Astrocyte of the spinal cord (primary cell): ENCODE results near the gene MMRN2.
"Not testable (repeated sequence)": the region's sequence is repeated elsewhere in the genome, so short reads cannot be mapped to it uniquely, and the experiment has no call there.

Experiments used
- DNase-seq: peaks from one replicate; pipeline ENCODE4 v3.0.0; 2011; ENCODE audit warnings: low read depth, low spot score
- H3K4me3 ChIP-seq: 2 replicates; pipeline ENCODE4 v1.5.1; 2011; ENCODE audit warnings: low read depth, mild to moderate bottlenecking, low read length, moderate library complexity
- CTCF ChIP-seq: IDR thresholded peaks from 2 replicates; pipeline ENCODE4 v1.5.1; 2012; ENCODE audit warnings: low read depth, mild to moderate bottlenecking, low read length, inconsistent platforms
- in situ Hi-C: cut with HindIII; loops from 2 replicates; pipeline ENCODE4 v1.10.0; 2017; ENCODE audit warnings: low sequenced_read_pairs

The MMRN2 gene

GRCh38 chr10:86936661-86937501, 20.5 kb downstream of the MMRN2 start:
- H3K4me3 ChIP-seq = no peak overlapping the region
- in situ Hi-C loops = no loop called here
- TF ChIP-seq CTCF = no peak
- peak; percentile 55 for DNase-seq

GRCh38 chr10:86934162-86934711, 23.2 kb downstream of the MMRN2 start:
- DNase-seq, H3K4me3 ChIP-seq, in situ Hi-C loops: not testable (repeated sequence)

GRCh38 chr10:86932674-86933073, 24.7 kb downstream of the MMRN2 start:
- in situ Hi-C loops = no loop called here
- no peak overlapping the region for H3K4me3 ChIP-seq
- DNase-seq = no peak
- TF ChIP-seq CTCF = no peak

GRCh38 chr10:86931872-86932271, 25.5 kb downstream of the MMRN2 start:
- in situ Hi-C loops = no loop called here
- TF ChIP-seq CTCF = no peak
- no peak for DNase-seq
- no peak overlapping the region for H3K4me3 ChIP-seq

GRCh38 chr10:86929468-86930380, 27.7 kb downstream of the MMRN2 start:
- in situ Hi-C loops = no loop called here
- H3K4me3 ChIP-seq = no peak overlapping the region
- DNase-seq = no peak
- no peak for TF ChIP-seq CTCF

- H3K4me3 ChIP-seq = no peak overlapping the region
- no peak for DNase-seq
- no peak for TF ChIP-seq CTCF
- in situ Hi-C loops = no loop called here
Observed at GRCh38 chr10:86922553-86922961, 34.9 kb downstream of the MMRN2 start.
